Measurements from ENCODE around the gene GLOD5. TPM values are rescaled to one million over a fixed set of nuclear protein-coding genes. Genes with fewer than 3 reads are reported as not detected.
A peak's percentile ranks its signal among the peaks of the same experiment; 100 is the strongest.

The GLOD5 gene
- total and polyA plus RNA-seq, 2 of the 8 experiments (the other 6 are each of a cell fraction or from before 2014, with no cell fraction given): 0.18 TPM; not detected in 1

GRCh38 chrX:48801280-48802088 lies 39.9 kb downstream of the GLOD5 start, which contains the start of gene HDAC6:
Gene HDAC6, plus strand, starts transcription at chrX:48802067. Its CDS starts 626 bp downstream, at chrX:48802693.
- no peak within 1 kb of the TSS for H2BK15ac ChIP-seq (ENCODE audit: low read length)
- peak within 1 kb of the TSS; percentile 100; the same call in 1 of the 2 replicates for H4K8ac ChIP-seq (ENCODE audit: extremely low read depth, insufficient read depth, low read length)
- H4K20me1 ChIP-seq (replicated peaks in 1 of 2; ENCODE audit: control insufficient read depth in 1 of 2, insufficient read depth in 2 of 2, low read length in 2 of 2): no peaks in the 10 kb centered on the region
- peak within 1 kb of the TSS; percentile 92 to 98 (median 96) for H3K9ac ChIP-seq (replicated peaks in 1 of 4; ENCODE audit: extremely low read depth in 1 of 4, low read depth in 3 of 4, low read length in 3 of 4)
- no peaks in the 10 kb centered on the region for H3K79me1 ChIP-seq (ENCODE audit: low read depth, low read length)
- H3K56ac ChIP-seq (replicated peaks; ENCODE audit: insufficient read length, low read depth, low read length): peak within 1 kb of the TSS; percentile 86
- peak within 1 kb of the TSS; percentile 96 for H4K5ac ChIP-seq (ENCODE audit: insufficient read length, low read depth, low read length)
- no peaks in the 10 kb centered on the region for H3K79me2 ChIP-seq (ENCODE audit: control insufficient read depth in 1 of 2, insufficient read depth in 2 of 2, low read length in 2 of 2)
- H3K23ac ChIP-seq (ENCODE audit: insufficient read length): no peak within 1 kb of the TSS
- no peaks in the 10 kb centered on the region; a peak in 2 of 7 replicates for H3K4me1 ChIP-seq (replicated peaks in 1 of 4; ENCODE audit: control insufficient read depth in 3 of 4, insufficient read depth in 4 of 4, low read length in 3 of 4)
- no peak within 1 kb of the TSS; the same call in 1 of the 2 replicates for H2AK5ac ChIP-seq (ENCODE audit: low read depth, low read length)
- CTCF ChIA-PET (ENCODE audit: partially characterized antibody): interaction anchor here (1.0 kb wide), 1 partner anchor 106 kb away, joined by 3 read pairs; no protein-coding TSS in a partner anchor
- H2BK120ac ChIP-seq (replicated peaks; ENCODE audit: low read depth, low read length): no peak within 1 kb of the TSS
- peak within 1 kb of the TSS; percentile 71; the same call in 1 of the 2 replicates for H3K18ac ChIP-seq (ENCODE audit: extremely low read depth, low read length)
- WGBS, 2 experiments (ENCODE audit: extremely low coverage in 1 of 2, insufficient coverage in 1 of 2, insufficient read length in 1 of 2, insufficient replicate concordance in 2 of 2, low coverage in 1 of 2, low lambda C conversion rate in 2 of 2, missing lambda C conversion rate in 1 of 2): 1% methylated on average over 36 of the region's 89 CpGs; no CpG with 5 or more reads in 1 of the 2 experiments
- peak within 1 kb of the TSS; percentile 55 for H4K91ac ChIP-seq (replicated peaks; ENCODE audit: insufficient read length, low read length)
- H3K36me3 ChIP-seq (ENCODE audit: control insufficient read depth in 2 of 4, insufficient read depth in 4 of 4, low read length in 3 of 4): peaks cover 0 to 13% (median 2%) of the 10 kb centered on the region in 4 experiments; a peak in 4 of 8 replicates
- H3K27ac ChIP-seq (ENCODE audit: low read depth, low read length): peak within 1 kb of the TSS; percentile 98
- peak within 1 kb of the TSS; percentile 64 to 92 (median 74) for H3K4me3 ChIP-seq (ENCODE audit: extremely low read depth in 1 of 4, insufficient read depth in 2 of 4, low read depth in 3 of 4, low read length in 4 of 4)
- FAIRE-seq (no peak), DNase-seq (ENCODE audit: low read depth in 1 of 2, low spot score in 2 of 2) (peak; percentile 86 to 94)
- peak within 1 kb of the TSS; percentile 97 for H2BK5ac ChIP-seq (ENCODE audit: low read depth, low read length)
- H2BK12ac ChIP-seq (ENCODE audit: low read depth, low read length): no peak within 1 kb of the TSS; the same call in 1 of the 2 replicates
- H3K23me2 ChIP-seq (ENCODE audit: low read depth, low read length): no peaks in the 10 kb centered on the region; the same call in 1 of the 2 replicates
- peak within 1 kb of the TSS; percentile 82; the same call in 1 of the 2 replicates for H2AFZ ChIP-seq (ENCODE audit: low read length)
- H3K14ac ChIP-seq (ENCODE audit: insufficient read length): no peak within 1 kb of the TSS
- POLR2A ChIA-PET (ENCODE audit: partially characterized antibody): interaction anchor here (1.1 to 2.1 kb wide), 3 partner anchors 9 to 97 kb away, joined by 4 to 5 read pairs (median 4); no protein-coding TSS in a partner anchor
- peak within 1 kb of the TSS; percentile 71 to 82 for H3K4me2 ChIP-seq (ENCODE audit: insufficient read depth in 1 of 2, low read depth in 2 of 2, low read length in 2 of 2)
- no peaks in the 10 kb centered on the region for H3K27me3 ChIP-seq (replicated peaks in 1 of 4; ENCODE audit: control insufficient read depth in 3 of 4, extremely low read depth in 1 of 4, insufficient read depth in 3 of 4, low read length in 3 of 4)
- no peak within 1 kb of the TSS for H2BK20ac ChIP-seq (ENCODE audit: low read length)
- no peaks in the 10 kb centered on the region for H3K9me3 ChIP-seq (ENCODE audit: insufficient read depth in 2 of 2, low read depth in 1 of 2, low read length in 1 of 2)
- H3K4ac ChIP-seq (replicated peaks; ENCODE audit: insufficient read length, low read depth, low read length): no peak within 1 kb of the TSS
- no peak for TF ChIP-seq RAD21 (IDR thresholded peaks at IDR 0.05 in 1 of 2, conservative IDR thresholded peaks at IDR 0.05 in 1 of 2; ENCODE audit: low read depth in 2 of 2, low read length in 2 of 2)
- TF ChIP-seq FOSL1 (IDR thresholded peaks at IDR 0.05; ENCODE audit: insufficient read depth, low read depth, low read length): no peak
- peak; percentile 55; the same call in 1 of the 2 replicates for TF ChIP-seq MAX (IDR thresholded peaks at IDR 0.05)
- TF ChIP-seq NANOG (IDR thresholded peaks at IDR 0.05; ENCODE audit: insufficient read depth, low read depth, low read length, poor library complexity, severe bottlenecking): no peak
- TF ChIP-seq JUN (IDR thresholded peaks at IDR 0.05; ENCODE audit: low read depth, low read length): no peak
- TF ChIP-seq CBX5 (IDR thresholded peaks at IDR 0.05; ENCODE audit: low read depth, low read length): no peak
- TF ChIP-seq HDAC2 (IDR thresholded peaks at IDR 0.05; ENCODE audit: borderline replicate concordance in 1 of 2, low read depth in 2 of 2, low read length in 2 of 2): no peak
- TF ChIP-seq KDM1A (IDR thresholded peaks at IDR 0.05; ENCODE audit: borderline replicate concordance, low read length): no peak
- no peak for TF ChIP-seq JUND (IDR thresholded peaks at IDR 0.05; ENCODE audit: low read length)
- TF ChIP-seq SP2 (IDR thresholded peaks at IDR 0.05; ENCODE audit: low read length): no peak

Measured in H1 (cell line).